ENCODE data around the gene TAS2R1.

TAS2R1 gene

GRCh38 chr5:9582406-9582805, 47.7 kb downstream of the TAS2R1 start:
- no peak for DNase-seq
